Psoas muscle (tissue), 8 donors: Measurements from ENCODE around the gene B3GALT6. TPM values are rescaled to one million over a fixed set of nuclear protein-coding genes. Genes with fewer than 3 reads are reported as not detected.
"Not testable (repeated sequence)": the region's sequence is repeated elsewhere in the genome, so short reads cannot be mapped to it uniquely, and the experiment has no call there.

Experiments
- ATAC-seq, 4 donors: fragments of 200-7000 bp; cut with Tn5 transposase; one replicate each; pipeline ENCODE4 v1.9.1; 2020; ENCODE audit warnings: moderate library complexity in 3 of 4, mild to moderate bottlenecking in 2 of 4
- DNase-seq, 2 donors: peaks; one replicate each; pipeline ENCODE4 v3.0.0-alpha.2; 2020
- H3K27ac ChIP-seq: fragments of 200-600 bp; one replicate; pipeline ENCODE4 v1.8.0; 2022
- H3K27me3 ChIP-seq, 3 donors: fragments of 200-600 bp in 1 of 3; one replicate each; pipeline versions ENCODE4 v1.6.1 to v1.8.0; 2013 to 2022; ENCODE audit warnings: low read length in 2 of 3, mild to moderate bottlenecking in 2 of 3, moderate library complexity in 1 of 3; ENCODE audit not compliant: insufficient read depth in 3 of 3
- H3K36me3 ChIP-seq, 2 donors: fragments of 200-600 bp in 1 of 2; one replicate each; pipeline versions ENCODE4 v1.6.1 to v1.8.0; 2013 to 2022; ENCODE audit warnings: low read depth in 1 of 2, mild to moderate bottlenecking in 1 of 2, moderate library complexity in 1 of 2; ENCODE audit not compliant: insufficient read depth in 1 of 2
- H3K4me1 ChIP-seq: fragments of 200-600 bp; one replicate; pipeline ENCODE4 v1.8.0; 2022
- H3K4me3 ChIP-seq: fragments of 200-600 bp; one replicate; pipeline ENCODE4 v1.8.0; 2022; ENCODE audit warnings: mild to moderate bottlenecking
- H3K9me3 ChIP-seq: fragments of 200-600 bp; one replicate; pipeline ENCODE4 v1.8.0; 2022
- WGBS, 3 donors: extraction: QIAGEN DNeasy Blood & Tissue Kit; methylation state at CpG; one replicate each; pipeline versions ENCODE4 v1.1.6 to v1.1.7; 2013; 5-methylcytosine and 5-hydroxymethylcytosine counted together
- intact Hi-C, 2 donors: fragments of 100-400 bp; cut with DNase I; formaldehyde crosslinking; loops; one replicate each; pipeline versions ENCODE4 v1.11.0 to v1.14.2; 2022
- polyA plus RNA-seq, 3 donors: library from polyadenylated mRNA; stranded (reverse); fragments of 200-250 nt; gene quantifications; one replicate each; pipeline ENCODE4 v1.2.3, GENCODE V29; 2013
- total RNA-seq, 4 donors: library from RNA; stranded (reverse); fragmentation: NEBNext Ultra II Directional in 2 of 4; extraction: Animal tissue kit (Norgen Biotek cat#: 25700) in 2 of 4; gene quantifications; one replicate each; pipeline versions ENCODE4 v1.2.1 to v1.2.4, GENCODE V29; 2021 to 2023
- TF ChIP-seq, protein P1 (sequence below): fragments of 200-600 bp; IDR thresholded peaks from one replicate; pipeline ENCODE4 v1.8.0; 2022; ENCODE audit warnings: antibody characterized with exemption
- donor health status: healthy with polysubstance abuse.
- donor health status: DM: no; HTN: no; CAD: no; lungs with moderate emphysema.
- donor health status: Bipolar disorder and iron deficiency.
- donor health status: healthy.
- donor health status: DM: yes; HTN: yes; CAD: no.
- donor health status: DM: no; HTN: no; CAD: no.
- donor health status: DM: no; HTN: no; CAD: no.
- donor health status: DM: yes; HTN: yes; CAD: no.

Gene B3GALT6
- total and polyA plus RNA-seq, 7 donors = 7.7 to 30.3 (median 11.4) TPM

DNA sequence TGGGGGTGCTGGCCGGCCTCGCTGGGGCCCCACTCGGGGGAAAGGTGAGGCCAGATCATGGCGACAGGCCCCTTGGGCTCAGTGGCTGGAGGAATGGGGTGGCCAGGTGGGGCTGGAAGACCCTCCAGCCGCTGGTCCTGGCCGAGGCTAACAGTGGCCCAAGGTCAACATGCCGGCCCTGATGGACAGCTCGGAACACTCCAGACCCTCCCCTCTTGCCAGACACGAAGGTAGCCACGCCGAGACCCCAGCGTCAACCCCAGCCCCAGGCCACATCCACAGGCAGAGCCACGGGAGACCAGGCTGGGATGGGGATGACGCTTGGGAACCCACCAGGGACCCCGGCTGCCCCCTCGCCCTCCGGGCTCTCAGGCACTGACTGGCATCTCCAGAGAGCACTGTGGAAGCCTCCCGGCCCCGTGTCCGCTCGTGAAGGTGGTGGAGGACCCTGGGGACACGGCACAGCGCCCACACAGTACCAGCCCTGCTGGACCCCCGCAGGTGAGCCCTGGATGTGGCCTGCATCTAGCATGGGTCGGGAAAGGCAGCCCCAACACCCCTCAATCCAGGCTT, 15.4 kb downstream of the B3GALT6 start:
- WGBS, 3 donors = 54 to 66% (median 57%) methylated on average over 23 to 25 of the region's 25 CpGs
- DNase-seq = peak in 1 of 2 donors; percentile 17
- Histone ChIP-seq H3K36me3 (peaks cover 0 to 4% of the 10 kb centered on the region in 2 donors), H3K27ac (no peak overlapping the region), H3K4me3 (no peak overlapping the region), H3K4me1 (no peaks in the 10 kb centered on the region), H3K27me3 (peaks cover 0 to 21% (median 18%) of the 10 kb centered on the region in 3 donors), H3K9me3 (no peaks in the 10 kb centered on the region)
- TF ChIP-seq, protein P1, sequence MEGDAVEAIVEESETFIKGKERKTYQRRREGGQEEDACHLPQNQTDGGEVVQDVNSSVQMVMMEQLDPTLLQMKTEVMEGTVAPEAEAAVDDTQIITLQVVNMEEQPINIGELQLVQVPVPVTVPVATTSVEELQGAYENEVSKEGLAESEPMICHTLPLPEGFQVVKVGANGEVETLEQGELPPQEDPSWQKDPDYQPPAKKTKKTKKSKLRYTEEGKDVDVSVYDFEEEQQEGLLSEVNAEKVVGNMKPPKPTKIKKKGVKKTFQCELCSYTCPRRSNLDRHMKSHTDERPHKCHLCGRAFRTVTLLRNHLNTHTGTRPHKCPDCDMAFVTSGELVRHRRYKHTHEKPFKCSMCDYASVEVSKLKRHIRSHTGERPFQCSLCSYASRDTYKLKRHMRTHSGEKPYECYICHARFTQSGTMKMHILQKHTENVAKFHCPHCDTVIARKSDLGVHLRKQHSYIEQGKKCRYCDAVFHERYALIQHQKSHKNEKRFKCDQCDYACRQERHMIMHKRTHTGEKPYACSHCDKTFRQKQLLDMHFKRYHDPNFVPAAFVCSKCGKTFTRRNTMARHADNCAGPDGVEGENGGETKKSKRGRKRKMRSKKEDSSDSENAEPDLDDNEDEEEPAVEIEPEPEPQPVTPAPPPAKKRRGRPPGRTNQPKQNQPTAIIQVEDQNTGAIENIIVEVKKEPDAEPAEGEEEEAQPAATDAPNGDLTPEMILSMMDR = no peak
- intact Hi-C loops = no loop called here
- no peak for ATAC-seq

DNA sequence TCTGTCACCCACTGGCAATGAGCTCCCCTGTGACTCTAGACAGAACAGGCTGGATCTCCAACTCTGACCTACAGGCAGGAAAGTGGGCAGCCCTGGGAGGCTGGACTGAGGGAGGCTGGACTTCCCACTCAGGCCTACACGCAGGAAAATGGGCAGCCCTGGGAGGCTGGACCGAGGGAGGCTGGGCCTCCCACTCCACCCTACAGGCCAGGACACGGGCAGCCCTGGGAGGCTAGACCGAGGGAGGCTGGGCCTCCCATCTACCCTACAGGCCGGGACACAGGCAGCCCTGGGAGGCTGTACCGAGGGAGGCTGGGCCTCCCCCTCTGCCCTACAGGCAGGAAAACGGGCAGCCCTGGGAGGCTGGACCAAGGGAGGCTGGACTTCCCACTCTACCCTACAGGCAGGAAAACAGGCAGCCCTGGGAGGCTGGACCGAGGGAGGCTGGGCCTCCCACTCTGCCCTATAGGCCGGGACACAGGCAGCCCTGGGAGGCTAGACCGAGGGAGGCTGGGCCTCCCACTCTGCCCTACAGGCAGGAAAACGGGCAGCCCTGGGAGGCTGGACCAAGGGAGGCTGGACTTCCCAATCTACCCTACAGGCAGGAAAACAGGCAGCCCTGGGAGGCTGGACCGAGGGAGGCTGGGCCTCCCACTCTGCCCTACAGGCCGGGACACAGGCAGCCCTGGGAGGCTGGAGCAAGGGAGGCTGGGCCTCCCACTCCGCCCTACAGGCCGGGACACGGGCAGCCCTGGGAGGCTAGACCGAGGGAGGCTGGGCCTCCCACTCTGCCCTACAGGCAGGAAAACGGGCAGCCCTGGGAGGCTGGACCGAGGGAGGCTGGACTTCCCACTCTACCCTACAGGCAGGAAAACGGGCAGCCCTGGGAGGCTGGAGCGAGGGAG, 16.2 kb downstream of the B3GALT6 start:
- peak in 1 of 2 donors; percentile 9 for DNase-seq
- H3K9me3 ChIP-seq, H3K27ac ChIP-seq, H3K4me3 ChIP-seq, intact Hi-C loops, ATAC-seq, H3K4me1 ChIP-seq: not testable (repeated sequence)
- H3K36me3 ChIP-seq = peaks cover 0 to 12% of the 10 kb centered on the region in 2 donors
- H3K27me3 ChIP-seq = peaks cover 0 to 21% (median 18%) of the 10 kb centered on the region in 3 donors
- WGBS, 3 donors = 81 to 90% (median 84%) methylated on average over 17 to 21 of the region's 21 CpGs

DNA sequence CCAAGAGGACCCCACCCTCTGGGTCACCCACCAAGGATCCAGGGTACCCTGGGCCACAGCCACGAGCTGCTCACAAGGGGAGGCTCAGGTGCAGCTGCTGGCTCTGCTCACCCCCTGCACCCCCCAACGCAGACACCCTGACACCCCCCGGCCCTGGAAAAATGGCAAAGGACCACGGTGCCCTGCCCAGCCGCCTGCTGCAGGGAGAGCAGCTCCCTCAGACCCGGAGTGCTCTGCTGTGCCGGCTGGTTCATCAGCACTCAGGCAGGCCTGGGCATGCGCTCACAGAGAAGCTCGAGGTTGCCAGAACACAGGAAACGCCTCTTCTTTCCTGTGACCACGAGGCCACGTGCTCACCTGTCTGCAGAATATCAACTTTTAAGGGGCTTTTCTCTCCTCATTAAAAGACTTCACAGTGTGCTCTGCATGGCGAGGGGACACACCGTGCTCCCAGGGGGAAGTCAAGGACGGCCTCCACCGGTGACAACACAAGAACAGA, 18.8 kb downstream of the B3GALT6 start:
- Histone ChIP-seq H3K36me3 (peaks cover 4 to 37% of the 10 kb centered on the region in 2 donors), H3K9me3 (no peaks in the 10 kb centered on the region), H3K4me1 (no peaks in the 10 kb centered on the region), H3K27me3 (peaks cover 0 to 15% (median 12%) of the 10 kb centered on the region in 3 donors), H3K4me3 (no peak overlapping the region), H3K27ac (no peak overlapping the region)
- peak in 1 of 2 donors; percentile 14 for DNase-seq
- ATAC-seq = no peak
- TF ChIP-seq, protein P1 = no peak
- intact Hi-C loops = loop anchor here in 1 of 2 donors (10.0 kb wide), 1 partner anchor 216 kb away; no protein-coding TSS in a partner anchor
- WGBS, 3 donors = 76 to 78% (median 77%) methylated on average over 16 of the region's 16 CpGs

DNA sequence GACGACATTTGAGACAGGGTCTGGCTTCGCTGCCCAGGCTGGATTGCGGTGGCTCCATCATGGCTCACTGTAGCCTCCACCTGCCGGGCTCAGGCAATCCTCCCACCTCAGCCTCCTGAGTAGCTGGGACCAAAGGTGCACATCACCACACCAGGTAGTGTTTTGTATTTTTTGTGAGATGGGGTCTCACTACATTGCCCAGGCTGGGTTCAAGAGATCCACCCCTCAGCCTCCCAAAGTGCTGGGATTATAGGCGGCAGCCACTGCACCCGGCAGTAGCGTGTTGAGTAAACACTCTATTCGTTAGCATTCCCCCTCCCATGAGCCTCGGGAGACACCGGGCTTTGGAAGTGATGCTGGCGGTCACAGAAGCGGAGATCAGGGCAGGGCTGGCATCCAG, 21.3 kb downstream of the B3GALT6 start:
- ATAC-seq (no peak), DNase-seq (no peak)
- peaks cover 4 to 50% of the 10 kb centered on the region in 2 donors for H3K36me3 ChIP-seq
- H3K27ac ChIP-seq = no peak overlapping the region
- H3K27me3 ChIP-seq = no peaks in the 10 kb centered on the region
- TF ChIP-seq, protein P1 = no peak
- no peaks in the 10 kb centered on the region for H3K9me3 ChIP-seq
- 83 to 85% (median 85%) methylated on average over 12 of the region's 12 CpGs for WGBS, 3 donors
- H3K4me3 ChIP-seq = no peak overlapping the region
- H3K4me1 ChIP-seq = no peaks in the 10 kb centered on the region
- intact Hi-C loops = loop anchor here in 1 of 2 donors (10.0 kb wide), 1 partner anchor 219 kb away; no protein-coding TSS in a partner anchor
